Measurements from ENCODE around the gene NPY1R. TPM values are rescaled to one million over a fixed set of nuclear protein-coding genes. Genes with fewer than 3 reads are reported as not detected.

The NPY1R gene
- total and polyA plus RNA-seq, 7 donors, result 0.29 to 1.2 (median 0.69) TPM

GRCh38 chr4:163344147-163345125 is 12.0 kb upstream of the NPY1R start:
- Histone ChIP-seq H3K36me3 (ENCODE audit: insufficient read depth in 1 of 2, low read depth in 1 of 2) (no peaks in the 10 kb centered on the region), H3K9me3 (no peaks in the 10 kb centered on the region), H3K4me3 (peak overlapping the region; percentile 60), H3K4me1 (no peaks in the 10 kb centered on the region), H3K27ac (no peak overlapping the region), H3K27me3 (ENCODE audit: insufficient read depth in 3 of 3, low read length in 2 of 3) (peaks cover 3 to 38% (median 12%) of the 10 kb centered on the region in 3 donors)
- peak in 1 of 4 donors; percentile 15 for ATAC-seq
- 1% methylated on average over 46 to 50 of the region's 50 CpGs for WGBS, 3 donors
- intact Hi-C loops (cut with DNase I), result no loop called here
- DNase-seq, result peak in 1 of 2 donors; percentile 49
- no peak for TF ChIP-seq CTCF (IDR thresholded peaks at IDR 0.05)

DNA sequence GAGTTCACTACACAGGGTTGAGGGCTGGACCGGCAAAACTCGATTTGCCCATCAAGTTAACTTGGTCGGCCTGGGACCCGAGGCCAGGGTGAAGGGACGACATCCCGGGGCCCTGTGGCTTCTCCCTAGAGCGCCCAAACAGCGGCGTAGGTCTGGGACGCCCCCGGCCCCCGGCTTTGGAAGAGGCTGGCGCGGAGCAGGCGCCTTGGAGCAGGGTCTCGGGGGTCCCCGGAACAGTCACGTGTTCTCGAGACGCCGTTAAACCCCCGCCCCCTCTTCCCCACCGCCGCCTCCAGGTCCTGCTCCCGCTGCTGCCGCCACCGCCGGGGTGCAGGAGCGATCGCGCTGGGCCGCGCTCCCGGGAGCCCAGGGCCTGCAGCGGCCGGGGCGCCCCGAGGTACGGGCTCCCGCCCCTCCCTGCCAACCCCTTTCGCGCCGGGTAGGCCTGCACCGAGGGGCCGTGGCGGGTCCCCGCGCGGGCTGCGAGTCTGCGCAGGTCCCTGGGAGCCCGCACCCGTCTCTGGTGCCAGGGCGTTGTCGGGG is 11.3 kb upstream of the NPY1R start, which contains the start of gene NPY5R:
Gene NPY5R, plus strand, starts transcription at position 289 of the 543 bp plus-strand sequence. CDS start 6,382 bp downstream, outside the sequence.
- Histone ChIP-seq H3K36me3 (ENCODE audit: insufficient read depth in 1 of 2, low read depth in 1 of 2) (no peaks in the 10 kb centered on the region), H3K4me1 (no peaks in the 10 kb centered on the region), H3K4me3 (peak within 1 kb of the TSS; percentile 60), H3K27ac (no peak within 1 kb of the TSS), H3K9me3 (no peaks in the 10 kb centered on the region), H3K27me3 (ENCODE audit: insufficient read depth in 3 of 3, low read length in 2 of 3) (peaks cover 3 to 44% (median 12%) of the 10 kb centered on the region in 3 donors)
- ATAC-seq (no peak), DNase-seq (peak in 1 of 2 donors; percentile 41)
- intact Hi-C loops (cut with DNase I), result no loop called here
- 0 to 1% (median 1%) methylated on average over 28 to 55 of the region's 55 CpGs for WGBS, 3 donors
- TF ChIP-seq CTCF (IDR thresholded peaks at IDR 0.05), result no peak

DNA sequence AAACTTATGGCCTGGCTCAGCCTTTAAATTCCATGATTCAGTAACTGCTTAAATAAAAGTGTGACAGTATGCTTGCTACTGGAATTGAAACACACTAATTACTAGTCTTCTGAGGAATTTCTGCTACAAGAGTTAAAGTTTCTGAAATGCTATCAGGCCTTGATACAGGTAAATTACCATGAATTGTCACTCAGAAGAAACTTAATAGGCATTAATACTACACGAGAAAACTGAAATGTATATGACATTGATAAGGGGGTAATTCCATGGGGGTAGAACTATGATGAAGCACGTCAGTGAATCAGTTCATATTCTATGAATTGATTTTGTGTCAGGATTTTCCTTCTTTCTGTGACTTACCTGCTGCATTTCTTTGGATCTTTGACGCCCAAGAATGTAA is 3.0 kb upstream of the NPY1R start:
- Histone ChIP-seq H3K27ac (no peak overlapping the region), H3K36me3 (ENCODE audit: insufficient read depth in 1 of 2, low read depth in 1 of 2) (no peaks in the 10 kb centered on the region), H3K4me1 (peaks cover 5% of the 10 kb centered on the region), H3K9me3 (no peaks in the 10 kb centered on the region), H3K27me3 (ENCODE audit: insufficient read depth in 3 of 3, low read length in 2 of 3) (peaks cover 0 to 31% (median 5%) of the 10 kb centered on the region in 3 donors), H3K4me3 (no peak overlapping the region)
- no peak for TF ChIP-seq CTCF (IDR thresholded peaks at IDR 0.05)
- WGBS, 3 donors, result 76 to 80% (median 80%) methylated on average over 3 of the region's 3 CpGs
- DNase-seq (no peak), ATAC-seq (no peak)
- intact Hi-C loops (cut with DNase I), result loop anchor here in 1 of 2 donors (10.0 kb wide), 1 partner anchor 691 kb away; no protein-coding TSS in a partner anchor

- TF ChIP-seq CTCF (IDR thresholded peaks at IDR 0.05), result no peak
- peak; percentile 15 to 58 for DNase-seq
Observed at GRCh38 chr4:163331629-163332376, 593 bp downstream of the NPY1R start.

More at GRCh38 chr4:163331629-163332376, 593 bp downstream of the NPY1R start:
- H3K27ac ChIP-seq, result no peak overlapping the region
- no peaks in the 10 kb centered on the region for H3K36me3 ChIP-seq (ENCODE audit: insufficient read depth in 1 of 2, low read depth in 1 of 2)
- intact Hi-C loops (cut with DNase I), result loop anchor here (1.0 to 10.0 kb wide), 5 partner anchors 225 to 835 kb away; no protein-coding TSS in a partner anchor
- H3K4me3 ChIP-seq, result peak overlapping the region; percentile 72
- H3K9me3 ChIP-seq, result no peaks in the 10 kb centered on the region
- WGBS, 3 donors, result 0 to 1% (median 1%) methylated on average over 57 to 58 of the region's 58 CpGs
- peak; percentile 46 to 74 (median 61) for ATAC-seq
- peaks cover 3 to 31% (median 5%) of the 10 kb centered on the region in 3 donors for H3K27me3 ChIP-seq (ENCODE audit: insufficient read depth in 3 of 3, low read length in 2 of 3)
- H3K4me1 ChIP-seq, result peaks cover 5% of the 10 kb centered on the region

Measured in psoas muscle (tissue), 8 donors.